Sigmoid colon (tissue), 4 donors: ENCODE data around the gene SLC9B1.

Source experiments
- POLR2A ChIP-seq, 2 donors: fragments of 450-650 bp; IDR thresholded peaks; one replicate each; pipeline ENCODE4 v1.6.1; 2016; ENCODE audit warnings: antibody characterized with exemption in 2 of 2, mild to moderate bottlenecking in 2 of 2, moderate library complexity in 2 of 2
- POLR2AphosphoS5 ChIP-seq, 4 donors: sonication (generic); formaldehyde crosslinking; IDR thresholded peaks; one replicate each; pipeline ENCODE4 v1.6.1; 2017; ENCODE audit warnings: antibody characterized with exemption in 4 of 4
- TF ChIP-seq, protein P1 (sequence below), 4 experiments: fragments of 450-650 bp in 3 of 4; fragments of 200-600 bp in 1 of 4; IDR thresholded peaks; one replicate each; pipeline ENCODE4 v1.5.1; 2016 to 2019; ENCODE audit warnings: antibody characterized with exemption in 4 of 4, mild to moderate bottlenecking in 3 of 4, moderate library complexity in 2 of 4

GRCh38 chr4:103054030-103054429 is 34.5 kb upstream of the SLC9B1 start:
- TF ChIP-seq, protein P1, sequence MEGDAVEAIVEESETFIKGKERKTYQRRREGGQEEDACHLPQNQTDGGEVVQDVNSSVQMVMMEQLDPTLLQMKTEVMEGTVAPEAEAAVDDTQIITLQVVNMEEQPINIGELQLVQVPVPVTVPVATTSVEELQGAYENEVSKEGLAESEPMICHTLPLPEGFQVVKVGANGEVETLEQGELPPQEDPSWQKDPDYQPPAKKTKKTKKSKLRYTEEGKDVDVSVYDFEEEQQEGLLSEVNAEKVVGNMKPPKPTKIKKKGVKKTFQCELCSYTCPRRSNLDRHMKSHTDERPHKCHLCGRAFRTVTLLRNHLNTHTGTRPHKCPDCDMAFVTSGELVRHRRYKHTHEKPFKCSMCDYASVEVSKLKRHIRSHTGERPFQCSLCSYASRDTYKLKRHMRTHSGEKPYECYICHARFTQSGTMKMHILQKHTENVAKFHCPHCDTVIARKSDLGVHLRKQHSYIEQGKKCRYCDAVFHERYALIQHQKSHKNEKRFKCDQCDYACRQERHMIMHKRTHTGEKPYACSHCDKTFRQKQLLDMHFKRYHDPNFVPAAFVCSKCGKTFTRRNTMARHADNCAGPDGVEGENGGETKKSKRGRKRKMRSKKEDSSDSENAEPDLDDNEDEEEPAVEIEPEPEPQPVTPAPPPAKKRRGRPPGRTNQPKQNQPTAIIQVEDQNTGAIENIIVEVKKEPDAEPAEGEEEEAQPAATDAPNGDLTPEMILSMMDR (IDR thresholded peaks at IDR 0.05) = no peak
- TF ChIP-seq POLR2AphosphoS5 (IDR thresholded peaks at IDR 0.05) = no peak
- no peak for TF ChIP-seq POLR2A (IDR thresholded peaks at IDR 0.05)
